Epithelial cell of proximal tubule (primary cell): ENCODE results near the gene SELENOO. TPM values are rescaled to one million over a fixed set of nuclear protein-coding genes. Genes with fewer than 3 reads are reported as not detected.

Experiments used
- DNase-seq: peaks from one replicate; pipeline ENCODE4 v3.0.0-alpha.2; 2011; ENCODE audit warnings: low read depth
- H3K4me3 ChIP-seq: 2 replicates; pipeline ENCODE4 v1.5.1; 2011; ENCODE audit warnings: low read depth, mild to moderate bottlenecking, low read length
- total RNA-seq: library from RNA; depleted of rRNA; stranded (reverse); fragments of >200 nt; gene quantifications from 2 replicates; pipeline ENCODE4 v1.2.3, GENCODE V29; 2015
- TF ChIP-seq, protein P1 (sequence below): conservative IDR thresholded peaks from 2 replicates; pipeline ENCODE4 v1.5.1; 2012; ENCODE audit warnings: low read depth, mild to moderate bottlenecking, low read length

Gene SELENOO
- total RNA-seq, 1 donor from 2014 or later = 31.1 TPM

- no peak overlapping the region for H3K4me3 ChIP-seq
- DNase-seq = no peak
- TF ChIP-seq, protein P1, sequence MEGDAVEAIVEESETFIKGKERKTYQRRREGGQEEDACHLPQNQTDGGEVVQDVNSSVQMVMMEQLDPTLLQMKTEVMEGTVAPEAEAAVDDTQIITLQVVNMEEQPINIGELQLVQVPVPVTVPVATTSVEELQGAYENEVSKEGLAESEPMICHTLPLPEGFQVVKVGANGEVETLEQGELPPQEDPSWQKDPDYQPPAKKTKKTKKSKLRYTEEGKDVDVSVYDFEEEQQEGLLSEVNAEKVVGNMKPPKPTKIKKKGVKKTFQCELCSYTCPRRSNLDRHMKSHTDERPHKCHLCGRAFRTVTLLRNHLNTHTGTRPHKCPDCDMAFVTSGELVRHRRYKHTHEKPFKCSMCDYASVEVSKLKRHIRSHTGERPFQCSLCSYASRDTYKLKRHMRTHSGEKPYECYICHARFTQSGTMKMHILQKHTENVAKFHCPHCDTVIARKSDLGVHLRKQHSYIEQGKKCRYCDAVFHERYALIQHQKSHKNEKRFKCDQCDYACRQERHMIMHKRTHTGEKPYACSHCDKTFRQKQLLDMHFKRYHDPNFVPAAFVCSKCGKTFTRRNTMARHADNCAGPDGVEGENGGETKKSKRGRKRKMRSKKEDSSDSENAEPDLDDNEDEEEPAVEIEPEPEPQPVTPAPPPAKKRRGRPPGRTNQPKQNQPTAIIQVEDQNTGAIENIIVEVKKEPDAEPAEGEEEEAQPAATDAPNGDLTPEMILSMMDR = no peak
These were observed 58.5 kb downstream of the SELENOO start for GRCh38 chr22:50259302-50259701.

DNA sequence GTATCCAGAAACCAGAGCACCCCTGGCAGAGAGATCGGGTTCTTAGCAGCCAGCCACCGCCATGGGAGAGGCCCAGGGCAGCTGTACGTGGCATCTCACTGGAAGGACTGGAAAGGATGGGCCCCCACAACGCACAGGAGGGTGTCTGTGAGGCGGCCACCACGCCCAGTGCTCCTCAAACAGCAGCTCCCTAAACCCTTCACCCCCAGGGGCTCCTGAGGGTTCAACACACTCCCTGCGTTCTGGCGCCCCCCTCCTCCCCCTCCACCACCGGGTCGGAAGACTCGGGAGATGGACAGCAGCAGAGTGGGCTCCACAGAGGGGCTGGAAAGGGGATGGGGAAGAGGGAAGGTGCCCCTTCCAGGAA is 59.6 kb downstream of the SELENOO start:
- TF ChIP-seq, protein P1 = no peak
- H3K4me3 ChIP-seq = peak overlapping the region; percentile 53
- no peak for DNase-seq

GRCh38 chr22:50260801-50261614 is 60.2 kb downstream of the SELENOO start:
- TF ChIP-seq, protein P1 = no peak
- H3K4me3 ChIP-seq = peak overlapping the region; percentile 53
- DNase-seq = no peak

GRCh38 chr22:50261615-50262459 is 61.0 kb downstream of the SELENOO start, which contains the start of gene MAPK12:
Gene MAPK12, minus strand, starts transcription at chr22:50261683. Its CDS starts 174 bp downstream, at chr22:50261509.
- DNase-seq = no peak
- TF ChIP-seq, protein P1 = no peak
- peak within 1 kb of the TSS; percentile 53 for H3K4me3 ChIP-seq

- H3K4me3 ChIP-seq = no peak overlapping the region
- TF ChIP-seq, protein P1 = no peak
- no peak for DNase-seq
These were observed 61.7 kb downstream of the SELENOO start for GRCh38 chr22:50262460-50262911.

DNA sequence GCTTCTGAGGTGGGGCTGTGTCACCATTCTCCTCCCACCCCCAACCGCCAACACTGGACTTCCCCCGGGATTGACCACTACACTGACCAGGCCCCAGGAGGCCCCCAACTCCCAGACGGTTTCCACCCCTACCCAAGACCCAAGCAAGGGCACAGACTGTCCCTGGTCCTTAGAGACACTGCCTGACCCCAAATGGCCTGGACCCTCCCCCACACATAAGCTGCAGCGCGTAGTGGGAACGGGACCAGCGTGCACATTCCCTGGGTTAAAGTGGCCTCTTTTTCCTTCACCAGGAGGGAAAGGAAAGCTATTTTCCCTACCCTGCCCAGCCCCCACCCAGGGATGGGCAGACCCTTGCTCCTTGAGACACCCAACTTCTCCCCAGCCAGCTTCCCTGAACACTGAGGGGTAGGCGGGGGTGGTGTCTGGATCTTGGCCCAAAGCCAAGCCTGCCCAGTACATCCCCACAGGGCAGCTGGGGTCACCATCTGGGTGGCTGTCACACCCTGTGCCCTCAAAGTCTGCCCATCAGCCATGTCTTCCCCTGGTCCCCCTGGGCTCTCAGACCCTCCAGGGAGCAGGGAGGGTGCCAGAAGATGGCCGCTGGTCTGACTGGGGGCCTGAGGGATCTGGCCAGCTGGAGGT is 62.3 kb downstream of the SELENOO start:
- H3K4me3 ChIP-seq = no peak overlapping the region
- DNase-seq = no peak
- TF ChIP-seq, protein P1 = no peak
